Measurements from ENCODE around the gene TSHZ1.

TSHZ1 gene

DNA sequence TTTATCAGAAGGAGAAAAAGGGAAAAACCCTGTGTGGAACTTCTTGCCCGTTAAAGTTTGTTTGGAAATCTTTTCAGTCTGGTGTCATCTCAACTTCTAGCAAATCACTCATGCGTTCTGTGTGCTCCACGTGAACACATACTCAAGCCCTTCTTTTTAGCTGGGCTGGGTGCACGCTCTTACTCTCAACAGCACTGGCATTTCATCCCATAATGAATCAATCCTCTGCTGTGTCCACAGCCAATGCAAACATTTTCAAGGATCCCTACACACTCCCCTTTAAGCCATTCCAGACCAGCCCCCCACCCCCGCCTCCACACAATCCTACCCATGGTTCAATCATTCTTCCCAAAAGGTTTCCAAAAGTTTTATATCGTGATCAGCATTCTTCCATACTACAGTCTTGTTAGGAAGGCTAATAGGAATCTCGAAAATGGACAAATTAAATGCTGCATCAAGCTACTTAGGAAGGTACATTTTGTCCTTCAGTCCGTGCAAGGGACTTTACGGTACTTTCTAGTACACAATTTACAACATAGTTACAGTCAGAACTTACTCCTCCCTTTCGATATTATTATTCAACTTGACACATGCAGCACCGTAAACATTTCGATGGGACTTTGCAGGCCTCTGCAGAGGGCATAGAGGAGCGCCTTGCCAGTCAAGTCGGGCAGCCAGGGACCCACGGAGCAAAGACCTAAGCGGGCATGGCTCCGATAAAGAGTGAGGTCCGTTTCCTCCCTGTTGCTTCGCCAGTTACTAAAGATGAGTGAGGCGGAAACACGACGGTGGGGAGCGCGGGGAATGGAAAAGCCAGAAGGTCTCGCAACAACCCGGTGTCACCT lies 3.1 kb upstream of the TSHZ1 start:
- DNase-seq (ENCODE audit: low read depth in 2 of 2): no peak

DNA sequence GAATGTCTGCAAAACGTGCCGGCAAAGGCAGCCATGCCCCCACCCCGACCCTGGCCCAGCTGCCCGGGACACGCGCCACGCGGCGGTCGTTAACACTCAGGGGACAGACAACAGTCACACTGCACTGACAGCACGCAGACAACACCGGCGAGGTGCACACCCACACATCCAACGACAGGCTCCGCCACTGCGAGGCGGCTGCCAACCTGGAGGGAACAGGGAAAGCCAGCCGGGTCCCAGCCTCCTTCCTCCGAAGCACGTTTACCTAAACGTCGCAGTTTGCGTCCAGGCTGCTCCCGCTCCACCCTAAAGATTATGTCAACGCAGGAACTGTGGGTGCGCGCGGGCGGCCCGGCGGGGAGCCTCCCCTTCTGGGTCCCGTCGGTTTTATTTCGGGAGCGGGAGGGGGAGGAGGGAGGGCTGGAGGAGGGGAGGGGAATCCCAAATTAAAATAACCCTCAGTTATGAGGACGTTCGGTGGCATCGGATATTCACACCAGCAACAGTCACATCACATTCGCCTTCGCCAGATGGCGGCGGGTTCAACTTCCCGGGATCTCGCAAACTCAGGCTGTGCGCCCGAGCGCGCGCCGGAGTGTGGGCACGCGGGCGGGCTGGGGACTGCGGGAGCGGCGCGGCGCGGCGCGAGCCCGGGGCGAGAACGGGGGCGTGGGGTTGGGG lies 2.3 kb upstream of the TSHZ1 start:
- peak in 1 of 2 donors; percentile 36 for DNase-seq (ENCODE audit: low read depth in 2 of 2)

DNA sequence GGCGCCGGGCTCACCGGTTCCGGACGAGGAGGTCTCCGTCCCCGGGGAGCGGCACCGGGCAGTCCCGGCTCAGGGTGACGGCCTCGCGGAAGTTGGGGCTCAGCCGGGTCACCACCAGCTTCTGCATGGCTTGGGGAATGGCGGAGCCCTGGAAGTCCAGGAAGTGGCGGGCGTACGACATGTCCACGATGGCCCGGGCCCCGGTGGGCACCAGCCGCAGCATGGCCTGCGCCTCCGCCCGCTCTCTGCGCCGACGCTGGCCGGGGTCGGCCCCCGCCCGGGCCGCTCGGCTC lies 1.8 kb upstream of the TSHZ1 start:
- no peak for DNase-seq (ENCODE audit: low read depth in 2 of 2)

DNA sequence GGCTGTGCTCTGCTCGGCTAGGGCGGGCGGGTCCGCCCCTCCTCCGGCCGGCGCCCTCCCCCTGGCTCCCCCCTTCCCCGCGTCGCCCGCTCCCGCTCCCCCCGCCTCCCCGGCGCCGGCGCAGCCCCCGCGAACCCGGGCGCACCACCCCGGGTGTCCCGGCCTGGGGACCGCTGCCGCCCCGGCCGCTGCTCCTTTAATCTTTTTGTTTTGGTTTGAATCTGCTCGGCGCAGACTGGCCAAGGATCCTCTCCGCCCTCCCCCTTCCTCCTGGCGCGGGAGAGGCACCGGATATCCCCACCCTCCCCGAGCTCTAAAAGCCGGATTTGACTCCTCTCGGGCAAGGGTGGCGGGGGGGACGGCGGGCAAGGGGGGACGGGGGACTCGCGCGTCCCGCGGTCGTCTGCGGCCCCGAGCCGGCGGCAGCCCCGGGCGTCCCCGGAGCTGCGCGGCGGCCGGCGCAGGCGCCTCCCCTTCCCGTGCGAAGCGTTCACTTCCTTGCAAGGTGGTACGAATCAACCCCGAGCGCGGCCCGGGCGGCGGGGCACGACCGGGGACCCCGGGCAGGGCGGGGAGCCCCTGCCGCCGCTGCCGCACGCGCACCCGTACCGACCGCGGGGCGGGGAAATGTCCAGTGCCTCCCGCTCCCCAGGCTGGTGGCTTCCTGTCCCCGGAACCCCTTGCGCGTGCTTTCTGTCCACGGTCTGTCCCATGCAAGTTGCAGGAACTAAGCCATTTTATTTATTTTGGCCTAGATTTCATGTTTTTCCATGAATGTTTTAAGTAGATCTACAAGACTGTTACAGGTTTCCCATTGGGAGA lies 1.3 kb upstream of the TSHZ1 start, which contains the start of gene PTGR3:
TSS of gene PTGR3 (minus strand) at position 11 of the 822 bp plus-strand sequence. CDS start 81 bp downstream, outside the sequence.
- peak; percentile 69 to 72 for DNase-seq (ENCODE audit: low read depth in 2 of 2)

DNA sequence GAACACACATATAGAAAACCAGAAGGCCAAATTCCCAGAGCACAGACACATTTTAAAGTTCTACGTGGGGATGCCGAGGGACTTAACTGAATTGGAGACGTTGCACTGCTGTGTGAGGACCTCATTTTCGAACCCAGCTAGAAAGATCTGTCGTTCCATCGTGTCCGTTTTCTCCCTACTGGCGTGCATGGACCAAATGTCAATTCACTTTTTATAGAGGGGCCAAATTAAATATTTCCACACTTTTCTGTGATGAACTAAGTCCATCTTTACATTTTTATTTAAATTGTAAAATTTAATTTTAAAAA lies 692 bp upstream of the TSHZ1 start:
- DNase-seq (ENCODE audit: low read depth in 2 of 2): no peak

DNA sequence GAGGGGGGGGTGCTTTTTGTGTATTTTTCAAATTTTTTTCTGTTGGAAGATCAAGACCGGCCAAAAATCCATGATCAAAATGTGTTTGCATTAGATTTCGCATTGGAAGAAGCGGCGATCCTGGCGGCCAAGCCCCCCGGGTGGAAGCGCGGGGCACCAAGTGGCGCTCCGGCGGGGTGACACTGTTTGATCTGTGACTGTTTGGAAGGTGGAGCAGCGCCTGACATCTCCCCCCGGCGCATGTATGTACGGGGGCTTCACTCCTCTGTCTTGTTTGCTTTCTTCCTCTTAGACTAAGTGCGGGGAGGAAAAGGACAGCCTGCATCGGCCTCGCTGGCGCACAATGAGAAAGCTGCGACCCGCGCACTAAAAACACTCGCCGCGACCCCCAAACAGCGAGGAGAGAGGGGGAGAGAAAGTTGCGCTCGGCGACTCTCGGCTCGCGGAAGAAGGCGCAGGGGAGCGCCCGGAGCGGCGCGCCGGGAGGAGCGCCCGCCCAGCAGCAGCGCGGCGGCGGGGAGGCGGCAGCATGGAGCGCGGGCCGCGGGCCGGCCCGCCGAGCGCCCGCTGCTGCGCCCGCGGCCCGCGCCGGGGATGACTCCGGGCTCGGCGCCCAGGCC lies 515 bp downstream of the TSHZ1 start:
- DNase-seq (ENCODE audit: low read depth in 2 of 2): no peak

DNA sequence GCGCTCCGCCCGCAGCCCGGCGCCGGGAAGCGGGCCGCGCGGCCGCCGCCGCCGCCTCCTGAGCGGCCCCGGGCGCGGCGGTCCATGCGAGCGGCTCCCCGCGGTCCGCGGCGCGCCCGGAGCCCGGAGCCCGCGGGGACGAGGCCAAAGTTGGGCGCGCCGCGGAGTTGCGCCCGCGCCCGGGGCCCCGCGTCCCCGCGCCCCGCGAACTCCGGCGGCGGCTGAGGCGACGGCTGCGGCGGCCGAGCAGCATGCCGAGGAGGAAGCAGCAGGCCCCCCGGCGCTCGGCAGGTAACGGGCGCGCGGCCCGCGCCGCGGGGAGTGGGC lies 992 bp downstream of the TSHZ1 start:
- no peak for DNase-seq (ENCODE audit: low read depth in 2 of 2)

DNA sequence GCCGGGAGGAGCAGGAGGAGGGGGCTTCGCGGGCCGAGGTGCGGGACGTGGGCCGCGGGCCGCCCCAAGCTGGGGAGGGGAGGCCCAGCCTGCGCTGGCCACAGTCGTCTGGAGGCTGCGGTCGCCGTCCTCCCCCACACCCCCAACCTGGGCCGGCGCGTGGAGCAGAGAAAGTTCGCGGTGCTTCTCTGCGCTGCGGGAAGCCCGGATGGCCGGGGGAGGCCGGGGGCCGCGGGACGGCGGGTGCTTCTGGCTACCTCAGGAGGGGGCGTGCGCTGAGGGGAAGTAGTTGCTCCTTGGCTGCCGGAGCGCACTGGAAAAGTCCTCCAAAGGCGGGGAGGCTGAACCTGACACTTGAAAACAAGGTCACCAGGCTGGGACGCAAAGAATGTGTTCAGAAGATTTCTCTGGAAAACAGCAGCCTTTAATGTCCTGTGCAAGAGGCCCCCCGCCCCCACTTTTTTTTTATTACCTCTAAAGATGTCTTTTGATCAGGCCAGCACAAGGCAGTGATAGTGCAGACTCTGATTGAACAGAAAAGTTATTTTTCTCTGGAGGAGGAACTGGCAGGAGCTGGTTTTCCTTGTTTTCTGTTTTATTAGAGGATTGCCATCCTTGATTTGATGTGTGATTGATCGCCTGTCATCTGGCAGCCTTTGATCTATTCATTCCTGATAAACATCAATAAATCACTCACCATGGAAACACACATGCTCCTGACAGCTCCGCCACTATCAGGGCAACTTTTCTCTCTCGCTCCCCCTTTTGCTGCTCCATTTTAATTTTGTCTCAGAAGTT lies 1.6 kb downstream of the TSHZ1 start:
- DNase-seq (ENCODE audit: low read depth in 2 of 2): no peak

DNA sequence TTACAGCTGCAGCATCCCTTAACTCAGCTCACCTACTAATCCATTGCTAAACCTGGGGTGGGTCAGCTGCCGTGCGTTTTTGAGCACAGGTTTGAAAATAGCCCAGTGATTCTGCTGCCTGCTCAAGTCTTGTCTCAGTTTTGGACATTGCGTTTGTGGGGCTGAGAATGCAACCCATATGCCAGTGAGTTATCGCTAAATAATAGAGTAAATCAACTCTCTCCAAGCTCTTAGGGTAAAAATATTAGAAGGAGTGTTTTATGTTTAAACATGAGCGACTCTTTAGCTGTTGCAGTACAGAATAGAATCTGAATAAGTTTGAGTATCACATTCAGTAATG lies 2.1 kb downstream of the TSHZ1 start:
- DNase-seq (ENCODE audit: low read depth in 2 of 2): no peak

DNA sequence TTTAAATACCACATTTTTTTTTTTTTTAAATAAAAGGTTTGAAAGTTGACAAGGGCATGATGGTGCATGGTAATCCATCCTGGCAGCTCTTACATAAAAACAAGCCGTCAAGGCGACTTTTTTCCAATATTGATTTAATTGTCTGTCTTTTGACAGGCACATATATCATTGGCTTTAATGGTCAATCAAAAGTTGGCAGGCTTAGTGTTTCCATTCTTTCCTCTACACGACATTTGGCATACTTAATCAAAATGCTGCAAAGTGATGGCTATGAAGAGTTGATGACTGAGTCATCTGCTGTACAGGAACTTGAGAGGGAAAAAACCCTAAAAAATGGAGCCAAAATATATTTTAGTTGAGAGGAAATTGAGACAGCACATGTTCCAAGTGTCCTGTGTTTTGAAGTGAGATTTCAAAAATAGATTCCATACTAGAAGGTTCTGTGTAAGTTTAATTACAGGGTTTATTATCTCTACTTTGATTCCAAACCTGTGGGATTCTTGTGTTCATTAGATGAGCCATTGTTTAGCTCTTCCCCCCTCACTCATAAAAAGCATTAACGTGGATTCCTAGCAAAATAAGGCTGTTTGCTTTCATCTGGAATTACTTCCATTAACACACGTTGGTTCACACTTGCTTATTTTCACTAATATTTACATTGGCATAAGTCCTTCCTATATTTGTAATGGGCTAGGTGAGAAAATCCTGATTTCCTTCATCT lies 3.2 kb downstream of the TSHZ1 start:
- no peak for DNase-seq (ENCODE audit: low read depth in 2 of 2)

DNA sequence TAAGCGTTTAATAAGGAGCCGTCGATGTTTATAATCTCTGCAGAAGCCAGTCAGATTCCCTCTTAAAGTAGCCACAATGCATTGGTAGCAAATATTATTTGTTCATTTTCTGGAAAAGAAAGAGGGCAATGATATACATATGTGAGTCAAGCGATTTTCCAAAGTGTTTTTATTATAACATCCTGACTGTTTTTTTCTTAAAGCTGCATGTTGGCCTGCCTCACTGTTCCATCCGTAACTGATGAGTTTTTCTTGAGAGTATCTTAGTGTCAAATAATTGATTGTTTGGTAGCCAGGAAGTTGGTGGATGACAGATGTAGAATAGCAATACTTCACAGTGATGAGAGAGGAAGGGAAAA lies 3.7 kb downstream of the TSHZ1 start:
- DNase-seq (ENCODE audit: low read depth in 2 of 2): no peak

DNA sequence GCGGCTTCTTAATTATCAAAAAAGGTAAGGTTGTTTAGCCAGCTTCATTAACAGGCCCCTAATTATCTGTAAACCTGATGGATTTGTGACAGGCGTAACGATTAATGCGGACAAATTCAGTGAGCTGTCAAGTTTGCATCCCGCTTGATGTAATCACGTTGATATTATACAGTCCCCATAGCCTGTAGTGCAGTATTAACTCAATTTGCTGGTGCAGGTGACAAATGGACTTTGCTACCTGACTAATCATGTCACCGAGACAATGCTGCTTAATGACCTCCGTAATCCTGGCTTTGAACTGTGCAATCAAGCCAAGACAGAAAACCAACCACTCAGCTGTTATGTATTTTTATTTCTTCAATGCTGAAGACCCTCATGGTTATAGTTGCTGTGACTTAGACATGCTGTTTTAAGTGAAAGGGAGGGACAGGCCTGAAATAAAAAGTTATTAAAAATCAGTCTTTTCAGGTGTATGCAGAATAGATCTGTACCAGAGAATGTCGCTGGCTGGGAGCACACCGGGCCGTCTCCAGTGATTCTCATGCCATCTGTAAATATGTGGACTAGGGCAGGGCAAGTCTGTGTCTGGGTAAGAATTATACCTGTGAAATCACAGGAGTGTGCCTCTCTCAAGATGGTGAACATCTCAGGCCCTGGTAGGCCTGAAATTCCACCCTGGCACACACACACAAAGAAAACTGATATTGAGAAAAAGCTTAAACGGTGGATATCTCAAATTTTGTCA lies 4.3 kb downstream of the TSHZ1 start:
- no peak for DNase-seq (ENCODE audit: low read depth in 2 of 2)

DNA sequence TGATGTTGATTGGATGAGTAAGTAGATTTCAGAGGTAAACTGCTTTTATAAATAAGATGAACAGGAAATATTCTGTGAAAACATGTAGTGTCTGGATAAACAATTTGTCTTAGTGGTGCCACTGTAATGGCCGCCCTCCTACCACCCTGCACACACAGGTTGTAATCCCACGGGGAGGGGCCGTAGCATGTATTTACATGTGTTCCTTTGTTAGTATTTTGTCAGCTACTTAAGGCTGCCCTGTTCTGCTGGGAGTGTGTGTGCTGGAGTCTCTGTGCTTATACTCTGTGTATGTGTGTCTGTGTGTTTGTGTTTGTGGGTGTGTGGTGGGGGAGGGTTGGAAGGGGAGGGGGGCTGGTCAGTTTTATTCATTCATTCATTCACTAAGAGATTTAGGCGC lies 5.1 kb downstream of the TSHZ1 start:
- no peak for DNase-seq (ENCODE audit: low read depth in 2 of 2)

DNA sequence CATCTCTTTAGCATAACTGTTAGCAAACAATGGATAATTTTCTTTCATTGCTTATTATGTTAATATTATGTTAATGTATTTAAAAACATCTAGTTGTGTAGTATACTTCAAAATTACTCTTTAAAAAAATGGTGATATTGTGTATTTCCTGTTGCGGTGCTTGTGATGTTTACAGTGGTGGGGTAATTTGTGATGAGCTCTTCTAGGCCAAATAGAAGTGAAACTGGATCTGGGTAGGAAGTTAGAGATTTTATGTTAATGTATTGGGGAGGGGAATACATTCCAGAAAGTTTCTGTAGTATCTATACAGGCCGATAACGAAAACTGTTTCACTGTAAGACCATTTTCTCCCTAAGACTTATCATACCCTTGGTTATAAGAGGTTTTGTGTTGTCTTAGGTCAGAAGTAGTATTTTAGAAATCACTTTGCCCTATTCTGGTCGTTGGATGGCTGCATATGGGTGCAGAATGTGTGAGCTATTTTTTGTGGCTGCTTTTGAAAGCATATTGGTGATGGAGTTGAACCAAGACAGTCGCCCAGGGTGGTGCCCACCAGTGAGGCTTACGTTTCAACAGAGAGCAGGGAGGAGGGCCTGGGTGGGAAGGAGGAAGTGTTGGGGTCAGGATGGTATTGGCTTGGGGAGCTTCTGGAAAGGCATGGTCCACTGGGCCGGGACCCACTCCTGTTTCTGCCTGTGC lies 5.8 kb downstream of the TSHZ1 start:
- DNase-seq (ENCODE audit: low read depth in 2 of 2): no peak

DNA sequence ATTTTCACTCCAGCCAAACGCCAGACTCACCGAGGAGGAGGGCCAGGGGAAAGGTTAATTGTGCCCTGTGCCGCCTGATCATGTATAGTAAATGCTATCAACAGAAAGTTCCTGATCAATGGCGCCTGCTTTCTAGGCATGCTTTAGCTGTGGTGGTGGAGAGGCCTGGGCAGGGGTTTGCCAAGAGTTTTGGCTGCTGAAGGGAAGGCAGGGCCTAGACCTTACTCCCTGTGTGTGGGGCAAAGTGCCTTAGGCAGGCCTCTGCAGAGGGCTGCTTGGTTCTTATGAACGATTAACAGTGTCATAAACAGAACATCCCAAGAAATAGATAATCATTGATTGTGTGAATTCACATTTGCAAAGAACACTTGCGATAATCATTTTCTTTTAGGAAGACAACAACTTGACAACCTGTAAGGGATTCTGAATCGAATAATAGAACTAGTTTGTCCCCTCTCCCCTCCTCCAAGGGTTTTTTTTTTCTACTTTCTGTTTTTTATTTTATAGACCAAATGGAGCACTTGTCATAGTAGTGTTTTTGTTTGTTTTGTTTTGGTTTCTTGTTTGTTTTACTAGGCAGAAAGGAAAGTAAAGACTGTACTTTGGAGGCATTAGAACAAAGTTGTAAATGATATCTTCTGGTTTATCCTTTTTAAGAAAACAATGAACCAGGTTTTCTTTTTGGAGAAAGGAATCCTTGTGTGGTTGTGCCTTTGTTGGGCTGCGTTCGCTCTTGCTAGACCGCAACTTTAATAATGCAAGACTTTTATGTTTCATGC lies 6.5 kb downstream of the TSHZ1 start:
- DNase-seq (ENCODE audit: low read depth in 2 of 2): no peak

DNA sequence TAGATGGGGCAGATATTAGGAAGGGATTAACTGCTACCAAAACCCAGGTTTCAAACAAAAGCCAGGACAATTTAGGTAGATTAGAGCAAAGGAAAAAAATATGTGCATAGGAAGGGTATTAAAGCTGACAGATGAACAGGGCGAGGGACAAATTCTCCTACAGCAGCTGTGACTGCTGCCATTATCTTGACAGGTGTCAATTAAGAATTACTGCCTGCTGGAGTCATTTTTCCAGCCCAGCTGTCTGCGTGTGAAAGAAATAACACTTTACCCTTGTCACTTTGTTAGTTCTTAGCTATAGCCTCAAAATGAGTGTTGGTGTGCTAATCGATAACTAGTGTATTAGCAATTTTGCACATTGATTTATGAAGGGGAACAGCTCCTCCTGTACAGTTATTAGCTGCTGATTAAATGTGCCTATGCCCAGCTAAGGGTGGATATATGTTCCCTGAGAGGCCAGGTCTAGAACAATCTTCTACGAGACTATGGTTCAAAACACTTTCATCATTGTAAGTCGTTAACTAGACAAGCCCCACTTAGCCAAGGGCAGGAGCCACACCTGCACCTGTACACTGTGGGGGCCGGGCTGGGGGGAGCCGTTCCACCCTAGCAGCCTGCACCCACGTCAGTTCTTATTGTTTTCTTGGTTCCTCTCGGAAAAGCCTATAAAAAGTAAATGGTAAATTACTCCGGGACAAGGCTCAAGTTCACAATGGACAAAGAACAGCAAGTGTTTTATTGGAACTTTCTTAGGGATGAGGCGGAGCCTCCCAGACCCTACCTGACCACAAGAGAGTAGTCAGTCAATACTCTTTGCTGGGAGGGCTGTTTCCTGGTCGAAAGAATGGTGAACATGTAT lies 7.7 kb downstream of the TSHZ1 start:
- DNase-seq (ENCODE audit: low read depth in 2 of 2): no peak

DNA sequence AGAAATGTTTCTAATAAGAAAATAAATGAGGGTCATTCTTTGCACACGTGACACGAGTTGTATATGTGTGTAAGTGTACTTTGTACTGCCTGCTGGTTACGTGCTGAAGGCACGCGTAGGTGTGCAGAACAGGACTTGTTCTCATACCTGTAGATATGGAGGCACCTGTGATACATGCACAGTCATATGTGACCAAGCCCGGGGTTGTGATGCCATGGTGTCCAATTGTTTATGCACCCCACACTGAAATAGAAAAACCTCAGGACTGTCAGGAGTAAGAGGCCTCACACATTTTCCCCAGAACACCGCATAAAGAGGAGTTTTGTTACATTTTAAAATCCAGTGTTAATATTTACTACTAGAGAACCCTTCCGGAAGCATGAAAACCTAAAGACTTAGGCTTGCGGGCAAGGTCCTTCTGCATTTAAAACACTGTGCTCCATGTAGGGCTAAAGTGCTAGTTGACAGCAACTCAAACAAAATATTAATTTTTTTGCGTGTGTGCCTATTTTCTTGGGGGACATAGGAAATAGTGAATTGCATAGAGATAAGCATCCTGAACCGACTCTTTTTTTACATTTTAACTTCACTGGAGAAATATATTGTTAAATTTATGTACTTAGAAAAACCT lies 9.3 kb downstream of the TSHZ1 start:
- no peak for DNase-seq (ENCODE audit: low read depth in 2 of 2)
